Dermis microvascular lymphatic vessel endothelial cell (primary cell): ENCODE data around the gene PI4K2A. TPM values are rescaled to one million over a fixed set of nuclear protein-coding genes. Genes with fewer than 3 reads are reported as not detected.
A peak's percentile ranks its signal among the peaks of the same experiment; 100 is the strongest.
"Not testable (repeated sequence)": the region's sequence is repeated elsewhere in the genome, so short reads cannot be mapped to it uniquely, and the experiment has no call there.

Source experiments
- DNase-seq, 2 donors: peaks; one replicate each; pipeline versions ENCODE4 v3.0.0 to v3.0.0-alpha.2; 2010; ENCODE audit warnings: low read depth in 2 of 2
- total RNA-seq: library from RNA; depleted of rRNA; stranded (reverse); fragments of >200 nt; gene quantifications from 2 replicates; pipeline ENCODE4 v1.2.1, GENCODE V29; 2014

Gene PI4K2A
- total RNA-seq, 1 donor from 2014 or later, result 10.5 TPM

- no peak for DNase-seq
These were observed 9.4 kb upstream of the PI4K2A start for GRCh38 chr10:97631098-97631497.

- DNase-seq, result peak; percentile 79 to 89
These were observed 7.3 kb upstream of the PI4K2A start, which contains the start of gene MORN4 for GRCh38 chr10:97632949-97633884. Gene MORN4, minus strand, starts transcription at chr10:97633500. Its CDS starts 13,847 bp downstream, at chr10:97619653.

GRCh38 chr10:97633921-97634320 lies 6.5 kb upstream of the PI4K2A start:
- DNase-seq, result peak in 1 of 2 donors; percentile 21

- no peak for DNase-seq
These were observed 4.9 kb upstream of the PI4K2A start for GRCh38 chr10:97635577-97635976.

DNA sequence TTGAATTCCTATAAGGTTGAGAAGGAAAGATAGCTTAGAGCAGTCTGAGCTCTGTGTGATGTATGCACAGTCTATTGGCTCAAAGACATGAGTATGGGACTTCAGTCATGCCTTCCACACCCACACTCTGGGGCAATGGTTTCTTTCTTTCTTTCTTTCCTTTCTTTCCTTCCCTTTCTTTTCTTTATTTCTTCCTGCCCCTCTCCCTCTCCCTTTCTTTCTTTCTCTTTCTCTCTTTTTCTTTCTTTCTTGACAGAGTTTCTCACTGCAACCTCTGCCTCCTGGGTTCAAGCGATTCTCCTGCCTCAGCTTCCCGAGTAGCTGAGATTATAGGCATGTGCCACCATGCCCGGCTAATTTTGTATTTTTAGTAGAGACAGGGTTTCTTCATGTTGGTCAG lies 1.4 kb upstream of the PI4K2A start:
- DNase-seq, result not testable (repeated sequence)

DNA sequence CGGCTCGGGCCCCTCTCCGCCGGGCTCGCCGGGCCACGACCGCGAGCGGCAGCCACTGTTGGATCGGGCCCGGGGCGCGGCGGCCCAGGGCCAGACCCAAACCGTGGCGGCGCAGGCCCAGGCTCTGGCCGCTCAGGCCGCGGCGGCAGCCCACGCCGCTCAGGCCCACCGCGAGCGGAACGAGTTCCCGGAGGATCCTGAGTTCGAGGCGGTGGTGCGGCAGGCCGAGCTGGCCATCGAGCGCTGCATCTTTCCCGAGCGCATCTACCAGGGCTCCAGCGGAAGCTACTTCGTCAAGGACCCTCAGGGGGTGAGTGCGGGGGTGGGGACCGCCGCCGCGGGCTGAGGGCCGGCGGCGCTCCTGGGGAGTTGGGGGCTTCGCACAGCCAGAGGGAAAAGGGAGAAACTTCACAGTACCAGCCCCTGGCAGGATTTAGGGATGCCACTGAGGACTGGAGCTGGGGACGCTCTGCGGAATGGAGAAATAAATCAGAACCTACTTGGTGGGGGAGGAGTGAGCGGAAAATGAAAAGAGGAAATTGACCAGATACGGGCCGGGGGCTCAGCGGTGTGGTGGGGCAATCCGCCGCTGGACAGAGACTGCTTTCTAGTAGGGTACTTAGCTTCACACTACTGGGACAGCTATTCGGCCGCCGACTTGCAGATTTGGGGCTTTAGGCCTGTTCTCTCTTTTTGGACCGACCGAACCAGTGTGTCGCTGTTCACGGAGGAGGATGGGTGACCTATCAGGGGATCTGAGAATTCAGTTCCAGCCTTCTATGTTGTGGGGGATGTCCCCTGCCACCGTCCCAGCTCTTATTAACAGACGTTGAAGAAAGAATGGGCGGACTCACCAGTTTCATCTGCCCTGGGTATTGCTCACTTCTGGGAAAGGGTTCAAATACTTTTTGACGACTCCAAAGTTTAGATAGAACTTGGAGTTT lies 669 bp downstream of the PI4K2A start:
- peak in 1 of 2 donors; percentile 46 for DNase-seq

DNA sequence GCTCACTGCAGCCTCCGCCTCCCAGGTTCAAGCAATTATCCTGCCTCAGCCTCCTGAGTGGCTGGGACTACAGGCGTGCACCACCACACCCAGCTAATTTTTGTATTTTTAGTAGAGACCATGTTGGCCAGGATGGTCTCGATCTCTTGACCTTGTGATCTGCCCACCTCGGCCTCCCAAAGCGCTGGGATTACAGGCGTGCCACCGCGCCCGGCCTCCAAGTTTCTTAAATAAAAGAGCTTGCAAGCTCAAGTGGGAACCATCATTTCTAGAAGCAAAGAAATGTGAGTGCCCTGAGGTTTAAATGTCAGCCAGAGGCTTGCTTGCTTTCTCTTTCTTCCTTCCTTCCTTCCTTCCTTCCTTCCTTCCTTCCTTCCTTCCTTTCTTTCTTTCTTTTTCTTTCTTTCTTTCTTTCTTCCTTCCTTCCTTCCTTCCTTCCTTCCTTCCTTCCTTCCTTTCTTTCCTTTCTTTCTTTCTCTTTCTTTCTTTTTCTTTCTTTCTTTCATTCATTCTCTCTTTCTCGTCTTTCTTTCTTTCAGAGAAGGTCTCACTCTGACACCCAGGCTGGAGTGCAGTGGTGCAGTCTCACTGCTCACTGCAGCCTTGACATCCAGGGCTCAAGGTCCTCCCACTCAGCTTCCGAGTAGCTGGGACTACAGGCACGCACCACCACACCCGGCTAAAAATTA lies 2.1 kb downstream of the PI4K2A start:
- not testable (repeated sequence) for DNase-seq

GRCh38 chr10:97643441-97643985 lies 3.0 kb downstream of the PI4K2A start:
- no peak for DNase-seq

DNA sequence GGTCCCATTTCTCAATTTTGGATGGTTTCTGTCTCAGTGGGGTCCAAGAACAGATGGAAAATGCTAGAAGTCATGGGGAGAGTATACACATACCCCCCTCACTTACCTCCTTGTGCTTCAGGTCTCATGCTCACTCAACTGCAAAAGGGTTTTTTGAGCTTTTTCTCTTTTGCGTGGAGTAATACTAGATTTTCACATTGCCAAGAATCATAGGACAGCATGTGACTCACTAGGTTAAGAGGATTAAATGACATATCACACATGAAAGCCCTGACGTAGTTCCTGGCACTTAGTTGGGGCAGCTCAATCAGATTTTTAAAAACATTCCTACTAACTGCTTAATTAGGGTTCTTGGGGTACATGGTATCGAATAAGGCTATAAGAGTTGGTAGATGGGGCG lies 4.5 kb downstream of the PI4K2A start:
- DNase-seq, result no peak

GRCh38 chr10:97647556-97647955 lies 7.1 kb downstream of the PI4K2A start:
- no peak for DNase-seq

DNA sequence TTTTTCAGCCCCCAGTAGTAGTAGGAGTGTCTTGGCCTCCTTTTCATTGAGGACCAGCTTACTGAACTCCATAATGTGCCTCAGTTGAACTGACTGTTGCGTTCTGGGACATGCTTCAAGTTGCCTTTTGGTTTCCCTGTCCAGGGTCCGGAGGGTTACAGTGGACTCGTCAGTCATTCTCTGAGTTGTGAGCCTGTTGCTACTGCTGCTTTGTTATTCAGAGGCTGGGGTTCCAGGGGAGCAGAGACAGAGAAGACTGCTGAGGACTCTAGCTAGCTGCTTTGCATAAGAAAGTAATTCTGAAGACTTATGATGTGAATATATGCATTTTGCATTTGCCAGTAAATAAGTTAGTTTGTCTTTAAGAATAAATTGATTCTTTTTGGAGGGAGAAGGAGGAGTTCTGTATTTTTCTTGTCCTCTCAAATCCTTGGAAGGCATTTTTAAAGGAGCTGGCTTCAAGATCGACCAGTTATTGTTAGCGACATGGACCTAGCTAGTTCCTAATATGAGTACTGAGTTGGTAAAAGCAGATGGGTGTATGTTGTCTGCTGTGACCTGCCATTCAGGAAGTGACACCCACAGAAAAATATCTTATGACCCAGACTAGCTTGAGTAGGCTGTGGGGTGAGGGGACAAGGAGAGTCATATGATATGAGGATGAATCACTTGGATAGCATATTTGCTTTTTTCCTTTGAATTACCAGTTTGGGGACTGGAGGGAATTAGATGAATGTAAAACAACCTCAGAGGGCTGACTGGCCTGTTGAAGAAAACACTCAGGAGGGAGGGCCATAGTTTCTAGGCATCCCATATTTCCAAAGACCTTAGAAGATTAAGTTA lies 8.3 kb downstream of the PI4K2A start:
- peak; percentile 26 to 93 for DNase-seq

GRCh38 chr10:97649405-97649750 lies 8.9 kb downstream of the PI4K2A start:
- not testable (repeated sequence) for DNase-seq

- no peak for DNase-seq
These were observed 10.3 kb downstream of the PI4K2A start for GRCh38 chr10:97650726-97651125.

GRCh38 chr10:97651773-97652172 lies 11.3 kb downstream of the PI4K2A start:
- no peak for DNase-seq

DNA sequence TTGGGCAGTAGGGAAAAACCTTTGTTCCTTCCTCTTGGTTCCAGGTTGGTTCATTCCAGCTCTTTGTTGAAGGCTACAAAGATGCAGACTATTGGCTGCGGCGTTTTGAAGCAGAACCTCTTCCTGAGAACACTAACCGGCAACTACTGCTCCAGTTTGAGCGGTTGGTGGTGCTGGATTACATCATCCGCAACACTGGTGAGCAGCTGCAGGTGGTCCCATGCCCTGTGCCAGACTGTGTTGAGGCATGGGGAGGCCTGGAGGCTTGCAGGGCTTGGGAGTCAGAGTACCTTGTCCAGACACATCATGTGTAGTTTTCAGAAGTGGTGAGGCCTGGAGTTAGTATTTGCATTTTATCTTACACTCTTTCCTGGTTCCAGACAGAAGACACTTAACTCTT lies 16.3 kb downstream of the PI4K2A start:
- DNase-seq, result no peak

DNA sequence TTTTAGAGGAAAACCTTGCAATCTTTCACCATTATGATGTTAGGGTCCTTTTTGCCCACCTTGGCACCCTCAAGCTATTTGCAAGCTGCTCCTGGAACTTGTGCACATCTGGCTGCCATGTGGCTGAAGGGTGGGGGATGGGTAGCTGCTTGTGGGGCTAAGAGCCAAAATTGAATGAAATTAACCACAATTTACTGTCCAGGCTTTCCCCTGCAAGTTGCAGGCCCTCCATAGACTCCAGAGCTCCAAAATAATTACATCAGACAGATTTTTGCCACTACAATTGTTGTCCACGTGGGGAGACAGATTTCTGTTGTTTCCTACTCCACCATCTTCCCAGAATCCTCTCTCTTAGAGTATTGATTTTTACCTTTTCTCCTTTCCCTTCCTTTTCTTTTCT lies 19.1 kb downstream of the PI4K2A start:
- DNase-seq, result no peak

DNA sequence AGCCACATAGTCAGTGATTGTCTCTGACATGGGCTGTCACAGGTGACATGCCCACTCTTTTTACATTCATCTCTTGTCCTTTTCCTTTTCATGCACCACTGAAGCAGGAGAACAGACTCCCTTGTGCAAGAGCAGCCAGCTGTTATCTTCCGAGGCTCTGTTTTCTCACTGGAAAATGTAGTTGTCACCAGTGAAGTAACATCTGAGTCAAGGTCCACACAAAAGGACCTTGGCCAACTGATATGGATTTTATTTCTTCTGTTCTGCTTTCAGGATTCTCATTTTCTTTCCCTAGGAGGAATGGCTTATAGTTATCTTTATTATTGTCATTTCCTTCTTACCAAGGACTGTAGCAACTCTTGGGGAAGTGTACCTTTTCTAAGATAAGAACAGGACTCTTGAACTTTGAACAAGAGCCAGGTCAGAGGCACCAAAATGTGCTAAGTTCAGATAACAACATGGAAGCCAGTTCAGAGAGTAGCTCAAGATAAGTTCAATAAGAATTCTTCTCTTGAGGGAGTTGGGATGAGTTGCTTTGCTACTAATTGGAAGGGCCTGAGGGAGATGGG lies 23.9 kb downstream of the PI4K2A start:
- no peak for DNase-seq

DNA sequence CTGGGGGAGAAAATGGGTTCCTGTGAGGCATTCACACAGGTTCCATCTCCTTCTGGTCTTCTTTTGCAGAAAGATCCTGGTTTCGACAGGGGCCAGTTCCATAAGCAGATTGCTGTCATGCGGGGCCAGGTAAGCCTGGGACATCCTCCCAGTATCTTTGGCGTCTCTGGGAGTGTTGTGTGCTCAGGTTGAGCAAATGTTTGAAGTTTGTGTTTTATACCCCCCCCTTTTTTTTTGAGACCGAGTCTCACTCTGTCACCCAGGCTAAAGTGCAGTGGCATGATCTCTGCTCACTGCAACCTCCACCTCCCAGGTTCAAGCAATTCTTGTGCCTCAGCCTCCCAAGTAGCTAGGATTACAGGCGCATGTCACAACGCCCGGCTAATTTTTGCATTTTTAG lies 26.5 kb downstream of the PI4K2A start:
- no peak for DNase-seq

GRCh38 chr10:97667463-97667862 lies 27.0 kb downstream of the PI4K2A start:
- DNase-seq, result no peak

DNA sequence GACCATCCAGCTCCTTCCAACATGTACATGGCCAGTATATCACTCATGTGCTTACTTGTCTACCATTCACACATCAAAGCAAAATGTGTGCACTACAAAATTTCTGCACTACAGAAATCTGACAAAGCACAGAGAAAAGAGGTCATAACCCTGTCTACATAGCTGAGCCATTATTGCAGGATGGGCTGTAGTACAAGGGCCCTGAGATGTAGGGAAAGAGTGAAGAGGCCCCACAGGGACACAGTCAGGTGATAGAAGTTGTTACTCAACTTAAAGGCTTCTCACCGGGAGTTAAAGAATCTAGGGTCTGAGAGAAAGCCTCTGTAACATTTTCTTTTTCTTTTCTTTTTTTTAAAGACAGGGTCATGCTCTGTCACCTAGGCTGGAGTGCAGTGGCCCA lies 29.1 kb downstream of the PI4K2A start:
- no peak for DNase-seq
